PFSK-1 (cell line): ENCODE measurements around the gene HERC3.

Experiments
- FOXP2 ChIP-seq: optimal IDR thresholded peaks from 2 replicates; pipeline ENCODE3; 2011; ENCODE audit warnings: borderline replicate concordance, control low read depth, inconsistent platforms; ENCODE audit not compliant: insufficient read depth; ENCODE audit errors: extremely low read length, extremely low read depth
- SIN3A ChIP-seq: IDR thresholded peaks from 2 replicates; pipeline ENCODE4 v1.6.1; 2012; ENCODE audit warnings: mild to moderate bottlenecking, low read length, moderate library complexity, borderline replicate concordance; ENCODE audit not compliant: insufficient read depth
- TAF1 ChIP-seq: IDR thresholded peaks from 2 replicates; pipeline ENCODE4 v1.6.1; 2012; ENCODE audit warnings: low read length, control low read depth, borderline replicate concordance; ENCODE audit not compliant: insufficient read depth

DNA sequence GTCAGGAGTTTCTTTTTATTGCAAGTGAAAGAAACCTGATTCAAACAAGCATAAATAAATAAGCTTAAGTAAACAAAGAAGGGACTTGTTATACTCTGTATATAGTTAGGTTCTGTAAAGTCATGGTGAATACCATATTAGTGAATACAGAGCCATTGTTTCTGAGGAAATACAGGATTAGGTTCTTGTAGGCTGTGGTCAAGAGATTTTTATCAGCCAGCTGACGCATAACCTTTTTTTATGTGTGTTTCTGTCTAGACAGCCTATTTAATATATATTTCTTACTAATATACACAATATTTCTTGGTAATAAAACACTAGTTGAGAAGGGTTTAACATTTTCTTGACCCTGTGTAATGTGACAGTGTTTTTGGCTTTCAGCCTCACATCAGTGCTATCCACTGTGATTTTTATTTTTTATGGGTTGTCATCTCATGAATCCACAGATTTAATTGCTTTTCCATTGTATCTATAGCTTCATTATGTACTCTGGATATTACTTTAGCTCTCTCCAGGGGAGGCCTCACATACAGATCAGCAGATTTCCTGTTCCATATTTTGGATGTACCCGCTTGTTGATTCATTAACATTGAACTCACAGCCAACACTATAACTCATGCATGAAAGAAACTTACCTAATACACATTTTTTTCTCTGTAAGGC lies 8.0 kb downstream of the HERC3 start:
- no peak for TF ChIP-seq SIN3A
- TF ChIP-seq FOXP2: no peak
- no peak for TF ChIP-seq TAF1
